Measurements from ENCODE around the gene ARHGEF17.
"Not testable (repeated sequence)": the region's sequence is repeated elsewhere in the genome, so short reads cannot be mapped to it uniquely, and the experiment has no call there.

ARHGEF17 gene

GRCh38 chr11:73273222-73273895 lies 34.7 kb upstream of the ARHGEF17 start:
- no peak for DNase-seq (ENCODE audit: low spot score)

- DNase-seq (ENCODE audit: low spot score): not testable (repeated sequence)
Measured at GRCh38 chr11:73274191-73274590, 33.9 kb upstream of the ARHGEF17 start.

- DNase-seq (ENCODE audit: low spot score): no peak
Measured at GRCh38 chr11:73274722-73275380, 33.2 kb upstream of the ARHGEF17 start.

- no peak for DNase-seq (ENCODE audit: low spot score)
Measured at GRCh38 chr11:73275381-73275750, 32.7 kb upstream of the ARHGEF17 start.

GRCh38 chr11:73277467-73277866 lies 30.6 kb upstream of the ARHGEF17 start:
- DNase-seq (ENCODE audit: low spot score): no peak

GRCh38 chr11:73280626-73281025 lies 27.4 kb upstream of the ARHGEF17 start:
- DNase-seq (ENCODE audit: low spot score): no peak

- DNase-seq (ENCODE audit: low spot score): no peak
Measured at GRCh38 chr11:73281201-73281741, 26.8 kb upstream of the ARHGEF17 start.

- DNase-seq (ENCODE audit: low spot score): no peak
Measured at GRCh38 chr11:73281796-73282660, 26.0 kb upstream of the ARHGEF17 start.

- no peak for DNase-seq (ENCODE audit: low spot score)
Measured at GRCh38 chr11:73283276-73284000, 24.6 kb upstream of the ARHGEF17 start.

- DNase-seq (ENCODE audit: low spot score): no peak
Measured at GRCh38 chr11:73284106-73284505, 24.0 kb upstream of the ARHGEF17 start.

GRCh38 chr11:73285721-73286120 lies 22.4 kb upstream of the ARHGEF17 start:
- no peak for DNase-seq (ENCODE audit: low spot score)

GRCh38 chr11:73286240-73286810 lies 21.8 kb upstream of the ARHGEF17 start:
- DNase-seq (ENCODE audit: low spot score): no peak

- DNase-seq (ENCODE audit: low spot score): no peak
Measured at GRCh38 chr11:73287400-73288101, 20.5 kb upstream of the ARHGEF17 start.

- DNase-seq (ENCODE audit: low spot score): no peak
Measured at GRCh38 chr11:73288192-73288872, 19.7 kb upstream of the ARHGEF17 start.

- peak; percentile 82 for DNase-seq (ENCODE audit: low spot score)
Measured at GRCh38 chr11:73288873-73289707, 19.0 kb upstream of the ARHGEF17 start.

- DNase-seq (ENCODE audit: low spot score): no peak
Measured at GRCh38 chr11:73290536-73290935, 17.5 kb upstream of the ARHGEF17 start.

GRCh38 chr11:73291196-73291595 lies 16.9 kb upstream of the ARHGEF17 start:
- no peak for DNase-seq (ENCODE audit: low spot score)

GRCh38 chr11:73291781-73292524 lies 16.1 kb upstream of the ARHGEF17 start:
- no peak for DNase-seq (ENCODE audit: low spot score)

- DNase-seq (ENCODE audit: low spot score): no peak
Measured at GRCh38 chr11:73292525-73292894, 15.6 kb upstream of the ARHGEF17 start.

Data from HuH-7.5 (cell line).